ENCODE results near the gene PIP4K2A. TPM values are rescaled to one million over a fixed set of nuclear protein-coding genes. Genes with fewer than 3 reads are reported as not detected.

The PIP4K2A gene
- total RNA-seq, 2 donors from 2014 or later: 15.0 to 17.8 TPM

DNA sequence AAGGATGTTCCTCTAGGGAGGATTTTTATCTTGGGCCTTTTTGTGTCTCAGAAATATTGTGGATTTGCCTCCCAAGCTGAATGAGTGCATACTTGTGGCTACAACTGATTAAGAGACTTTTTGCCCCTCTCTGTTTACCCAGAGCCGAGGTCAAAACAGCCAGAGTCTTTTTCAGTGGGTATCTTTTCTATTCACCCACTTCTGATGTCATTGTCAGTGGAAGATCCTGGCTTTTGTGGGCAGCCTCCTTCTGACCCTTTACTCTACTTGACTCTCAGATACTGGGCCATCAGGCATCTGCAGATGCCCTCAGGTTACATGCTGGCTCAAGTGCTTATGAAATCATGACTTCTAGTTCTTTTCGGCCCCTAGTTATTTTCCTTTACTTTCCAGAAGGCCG, 19.6 kb upstream of the PIP4K2A start:
- Mint-ChIP-seq H3K4me1 (no peaks in the 10 kb centered on the region), H3K4me3 (no peak overlapping the region), H3K36me3 (ENCODE audit: low read depth) (no peaks in the 10 kb centered on the region), H3K27ac (no peak overlapping the region), H3K9me3 (no peaks in the 10 kb centered on the region), H3K27me3 (ENCODE audit: insufficient read depth) (no peaks in the 10 kb centered on the region)
- no peaks in the 10 kb centered on the region for H3K27me3 ChIP-seq (ENCODE audit: control insufficient read depth, insufficient read depth, low read length, poor library complexity, severe bottlenecking)
- no peak overlapping the region for H3K9ac ChIP-seq (ENCODE audit: extremely low read depth, low read length, poor library complexity, severe bottlenecking)
- TF ChIP-seq, protein P1, sequence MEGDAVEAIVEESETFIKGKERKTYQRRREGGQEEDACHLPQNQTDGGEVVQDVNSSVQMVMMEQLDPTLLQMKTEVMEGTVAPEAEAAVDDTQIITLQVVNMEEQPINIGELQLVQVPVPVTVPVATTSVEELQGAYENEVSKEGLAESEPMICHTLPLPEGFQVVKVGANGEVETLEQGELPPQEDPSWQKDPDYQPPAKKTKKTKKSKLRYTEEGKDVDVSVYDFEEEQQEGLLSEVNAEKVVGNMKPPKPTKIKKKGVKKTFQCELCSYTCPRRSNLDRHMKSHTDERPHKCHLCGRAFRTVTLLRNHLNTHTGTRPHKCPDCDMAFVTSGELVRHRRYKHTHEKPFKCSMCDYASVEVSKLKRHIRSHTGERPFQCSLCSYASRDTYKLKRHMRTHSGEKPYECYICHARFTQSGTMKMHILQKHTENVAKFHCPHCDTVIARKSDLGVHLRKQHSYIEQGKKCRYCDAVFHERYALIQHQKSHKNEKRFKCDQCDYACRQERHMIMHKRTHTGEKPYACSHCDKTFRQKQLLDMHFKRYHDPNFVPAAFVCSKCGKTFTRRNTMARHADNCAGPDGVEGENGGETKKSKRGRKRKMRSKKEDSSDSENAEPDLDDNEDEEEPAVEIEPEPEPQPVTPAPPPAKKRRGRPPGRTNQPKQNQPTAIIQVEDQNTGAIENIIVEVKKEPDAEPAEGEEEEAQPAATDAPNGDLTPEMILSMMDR (conservative IDR thresholded peaks at IDR 0.05): no peak
- DNase-seq: no peak
- no peaks in the 10 kb centered on the region for H3K9me3 ChIP-seq (ENCODE audit: control insufficient read depth, low read length)
- H3K4me3 ChIP-seq (ENCODE audit: low read length): no peak overlapping the region
- H3K36me3 ChIP-seq (ENCODE audit: control insufficient read depth, insufficient read depth, low read length): no peaks in the 10 kb centered on the region
- no peak overlapping the region for H3K27ac ChIP-seq (ENCODE audit: low read depth, low read length)
- H3K4me1 ChIP-seq (ENCODE audit: control insufficient read depth, insufficient read depth, low read length): no peaks in the 10 kb centered on the region
- WGBS, 2 experiments (ENCODE audit: insufficient coverage in 1 of 2, insufficient read length in 1 of 2): 91 to 93% methylated on average over 2 to 3 of the region's 3 CpGs

GRCh38 chr10:22727663-22728062, 13.3 kb upstream of the PIP4K2A start:
- no peak overlapping the region for H3K4me3 ChIP-seq (ENCODE audit: low read length)
- H3K4me1 Mint-ChIP-seq: no peaks in the 10 kb centered on the region
- H3K4me3 Mint-ChIP-seq: no peak overlapping the region
- no peaks in the 10 kb centered on the region for H3K9me3 Mint-ChIP-seq
- H3K27ac ChIP-seq (ENCODE audit: low read depth, low read length): no peak overlapping the region
- H3K4me1 ChIP-seq (ENCODE audit: control insufficient read depth, insufficient read depth, low read length): no peaks in the 10 kb centered on the region
- no peaks in the 10 kb centered on the region for H3K36me3 ChIP-seq (ENCODE audit: control insufficient read depth, insufficient read depth, low read length)
- no peaks in the 10 kb centered on the region for H3K27me3 ChIP-seq (ENCODE audit: control insufficient read depth, insufficient read depth, low read length, poor library complexity, severe bottlenecking)
- H3K9ac ChIP-seq (ENCODE audit: extremely low read depth, low read length, poor library complexity, severe bottlenecking): no peak overlapping the region
- peak; percentile 53 for DNase-seq
- WGBS, 2 experiments (ENCODE audit: insufficient coverage in 1 of 2, insufficient read length in 1 of 2): 86 to 100% methylated on average over 3 of the region's 3 CpGs
- TF ChIP-seq, protein P1 (conservative IDR thresholded peaks at IDR 0.05): no peak
- peaks cover 5% of the 10 kb centered on the region for H3K27me3 Mint-ChIP-seq (ENCODE audit: insufficient read depth)
- no peaks in the 10 kb centered on the region for H3K9me3 ChIP-seq (ENCODE audit: control insufficient read depth, low read length)
- H3K27ac Mint-ChIP-seq: no peak overlapping the region
- H3K36me3 Mint-ChIP-seq (ENCODE audit: low read depth): no peaks in the 10 kb centered on the region

GRCh38 chr10:22727112-22727511, 12.7 kb upstream of the PIP4K2A start:
- Mint-ChIP-seq H3K4me3 (no peak overlapping the region), H3K27ac (no peak overlapping the region), H3K27me3 (ENCODE audit: insufficient read depth) (peaks cover 5% of the 10 kb centered on the region), H3K4me1 (peaks cover 2% of the 10 kb centered on the region), H3K36me3 (ENCODE audit: low read depth) (no peaks in the 10 kb centered on the region), H3K9me3 (no peaks in the 10 kb centered on the region)
- no peaks in the 10 kb centered on the region for H3K36me3 ChIP-seq (ENCODE audit: control insufficient read depth, insufficient read depth, low read length)
- H3K4me3 ChIP-seq (ENCODE audit: low read length): no peak overlapping the region
- H3K9ac ChIP-seq (ENCODE audit: extremely low read depth, low read length, poor library complexity, severe bottlenecking): no peak overlapping the region
- DNase-seq: no peak
- H3K9me3 ChIP-seq (ENCODE audit: control insufficient read depth, low read length): no peaks in the 10 kb centered on the region
- H3K27ac ChIP-seq (ENCODE audit: low read depth, low read length): no peak overlapping the region
- H3K27me3 ChIP-seq (ENCODE audit: control insufficient read depth, insufficient read depth, low read length, poor library complexity, severe bottlenecking): no peaks in the 10 kb centered on the region
- no peaks in the 10 kb centered on the region for H3K4me1 ChIP-seq (ENCODE audit: control insufficient read depth, insufficient read depth, low read length)
- TF ChIP-seq, protein P1 (conservative IDR thresholded peaks at IDR 0.05): no peak
- 74 to 100% methylated on average over 1 to 2 of the region's 2 CpGs for WGBS, 2 experiments (ENCODE audit: insufficient coverage in 1 of 2, insufficient read length in 1 of 2)
